Measurements from ENCODE around the gene AKAP5. TPM values are rescaled to one million over a fixed set of nuclear protein-coding genes. Genes with fewer than 3 reads are reported as not detected.

Gene AKAP5
- total and polyA plus RNA-seq, 2 of the 13 experiments (the other 11 are each of a cell fraction or from before 2014, with no cell fraction given): 0.18 to 1.5 TPM

- TF ChIP-seq PRDM10 (CRISPR knock-in tag; IDR thresholded peaks at IDR 0.05; ENCODE audit: low read depth) (peak; percentile 89), UBTF (CRISPR knock-in tag; IDR thresholded peaks at IDR 0.05) (peak; percentile 94), ZHX2 (IDR thresholded peaks at IDR 0.05; ENCODE audit: low read depth) (0 out of 2 replicates have a peak, but pooled peaks have one; percentile 7), ZHX2 (CRISPR knock-in tag; IDR thresholded peaks at IDR 0.05; ENCODE audit: borderline replicate concordance) (no peak), SYNCRIP (IDR thresholded peaks at IDR 0.05; ENCODE audit: insufficient read depth, low read depth, low read length) (no peak), ZNF331 (CRISPR knock-in tag; IDR thresholded peaks at IDR 0.05) (0 out of 2 replicates have a peak, but pooled peaks have one; percentile 30), ZMAT3 (CRISPR knock-in tag; conservative IDR thresholded peaks at IDR 0.05) (peak; percentile 56; the same call in 1 of the 2 replicates), HHEX (CRISPR knock-in tag; IDR thresholded peaks at IDR 0.05) (no peak), ZNF644 (CRISPR knock-in tag; IDR thresholded peaks at IDR 0.05; ENCODE audit: low read depth) (no peak), ZNF777 (CRISPR knock-in tag; IDR thresholded peaks at IDR 0.05) (peak; percentile 59; the same call in 1 of the 2 replicates), NKX3-1 (CRISPR knock-in tag; IDR thresholded peaks at IDR 0.05) (no peak), ZNF746 (CRISPR knock-in tag; IDR thresholded peaks at IDR 0.05) (peak; percentile 64), ATF4 (CRISPR knock-in tag; IDR thresholded peaks at IDR 0.05) (peak in 1 of 2 experiments; percentile 56; a peak in 1 of 4 replicates), KAT8 (CRISPR knock-in tag; IDR thresholded peaks at IDR 0.05) (no peak)
Measured at GRCh38 chr14:64504310-64504896, 39.1 kb downstream of the AKAP5 start, which contains the start of gene ZBTB1 (continued).

Data from HepG2 (cell line).